Hematopoietic multipotent progenitor cell treated with erythropoietin and hydrocortisone succinate and interleukin-3 and kit ligand, for 6 days (in vitro differentiated cells): ENCODE results near the gene PRUNE1.

Source experiments
- DNase-seq: peaks from one replicate; pipeline ENCODE4 v3.0.0-alpha.2; 2015

Gene PRUNE1

DNA sequence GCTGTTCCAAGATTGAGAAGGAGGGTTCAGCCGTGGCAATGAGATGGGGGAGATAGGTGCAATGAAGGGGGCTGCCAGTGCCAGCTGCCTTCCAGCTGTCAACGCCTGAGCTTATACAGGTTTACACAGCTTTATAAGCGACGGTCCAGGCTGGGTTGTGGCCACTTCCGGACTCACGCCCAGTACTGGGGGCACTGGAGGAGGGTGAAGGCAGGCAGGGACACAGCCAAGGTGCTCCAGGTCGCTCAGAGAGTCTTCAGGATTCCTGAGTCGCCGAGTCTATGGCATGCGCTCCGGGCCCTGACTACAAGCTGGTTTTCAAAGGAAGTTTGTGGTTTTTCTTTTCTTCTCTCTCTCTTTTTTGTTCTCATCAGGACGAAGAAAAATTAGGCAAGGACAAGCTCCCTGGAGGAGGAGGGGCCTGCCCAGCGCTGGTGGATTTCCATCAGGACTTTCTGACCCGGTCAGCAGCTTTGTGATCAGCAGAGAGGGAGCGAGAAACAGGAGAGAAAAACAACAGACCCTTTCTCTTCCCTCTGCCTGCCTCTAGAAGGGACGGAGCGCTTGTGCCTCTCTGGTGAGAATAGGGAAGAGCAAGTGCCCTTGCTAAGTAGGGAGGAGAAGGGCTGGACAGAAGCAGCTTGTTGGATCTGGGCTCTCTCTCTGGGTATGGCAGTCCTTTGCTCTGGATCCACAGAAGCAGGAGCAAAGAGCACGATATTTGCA, 1.8 kb upstream of the PRUNE1 start, which contains the start of gene MINDY1:
MINDY1 (minus strand) TSS at position 576 of the 726 bp plus-strand sequence. CDS start 4,285 bp downstream, outside the sequence.
- DNase-seq: peak; percentile 93

DNA sequence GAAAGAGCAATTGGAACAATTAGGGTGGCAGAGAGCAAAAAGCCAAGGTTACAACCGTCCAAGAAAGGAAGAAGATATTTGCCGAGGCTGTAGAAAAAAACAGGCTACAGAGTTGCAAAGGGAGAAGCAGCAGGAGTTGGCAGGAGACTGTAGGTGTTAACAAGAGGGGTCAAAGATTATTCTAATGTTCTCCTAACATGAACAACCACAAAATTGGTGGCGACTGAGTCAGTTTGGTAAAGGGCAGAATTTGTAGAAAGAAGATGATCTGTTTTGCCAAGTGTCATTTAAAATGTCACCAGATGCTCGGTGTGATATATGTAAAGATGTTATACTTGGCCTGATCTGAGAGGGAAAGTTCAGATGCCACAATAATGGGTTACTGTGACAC, 401 bp upstream of the PRUNE1 start:
- no peak for DNase-seq

DNA sequence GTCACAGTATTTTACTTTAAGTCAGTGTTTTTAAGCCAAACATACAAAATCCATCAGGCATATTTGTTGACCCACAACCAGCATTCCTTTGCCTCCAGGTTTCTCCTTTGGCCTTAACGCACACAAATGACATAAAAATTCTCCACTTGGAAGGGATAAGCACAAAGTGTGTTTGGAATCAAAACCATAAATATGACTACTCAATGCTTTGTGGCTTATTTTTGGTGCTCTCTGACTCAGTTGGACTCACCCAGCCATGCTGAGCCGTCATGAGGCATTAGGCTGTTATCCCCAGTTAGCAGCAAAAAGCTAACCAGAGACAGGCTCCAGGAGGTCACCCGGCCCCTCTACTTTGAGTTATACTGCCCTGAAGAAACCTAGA, 948 bp downstream of the PRUNE1 start:
- no peak for DNase-seq

DNA sequence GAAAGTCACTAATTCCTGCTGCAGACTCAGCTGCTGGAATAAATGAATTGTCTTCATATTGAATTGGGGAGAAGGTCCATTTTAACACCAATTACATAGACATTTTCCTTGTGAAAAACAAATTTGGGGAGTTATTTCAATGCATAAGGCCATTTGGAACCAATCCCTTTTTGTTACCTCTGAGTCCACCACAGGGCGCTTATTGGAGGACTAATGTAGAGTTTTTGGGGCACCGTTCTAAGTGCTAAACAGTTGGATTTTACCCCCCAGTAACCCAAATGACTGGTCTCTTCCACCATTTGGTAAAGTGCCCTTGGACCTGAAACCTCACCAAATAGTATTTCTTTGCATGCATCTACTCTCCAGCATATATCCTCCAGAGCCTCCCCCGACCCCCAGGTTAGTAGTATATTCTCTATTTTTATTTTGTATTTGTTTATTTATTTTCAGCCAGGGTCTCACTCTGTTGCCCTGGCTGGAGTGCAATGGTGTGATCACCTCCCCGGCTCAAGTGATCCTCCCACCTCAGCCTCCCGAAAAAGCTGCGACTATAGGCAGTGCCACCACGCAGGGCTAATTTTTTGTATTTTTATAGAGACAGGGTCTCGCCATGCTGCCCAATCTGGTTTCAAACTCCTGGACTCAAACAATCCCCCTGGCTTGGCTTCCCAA, 1.6 kb downstream of the PRUNE1 start:
- no peak for DNase-seq

DNA sequence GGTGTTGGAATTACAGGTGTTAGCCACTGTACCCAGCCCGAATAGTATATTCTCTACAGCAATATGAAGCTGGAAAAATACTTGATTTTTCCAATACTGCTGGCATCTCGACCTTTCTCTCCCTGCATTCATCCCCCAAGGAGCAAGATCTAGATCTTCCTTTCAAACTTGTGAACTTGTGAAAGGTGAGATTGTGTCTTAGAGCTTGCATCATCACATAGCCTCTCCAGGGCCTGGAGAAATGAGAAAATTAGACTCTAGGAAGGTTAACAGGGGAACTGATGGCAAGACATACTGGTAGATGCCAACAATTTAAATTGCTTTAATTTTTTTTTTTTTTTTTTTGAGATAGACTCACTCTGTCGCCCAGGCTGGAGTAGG, 2.1 kb downstream of the PRUNE1 start:
- no peak for DNase-seq

DNA sequence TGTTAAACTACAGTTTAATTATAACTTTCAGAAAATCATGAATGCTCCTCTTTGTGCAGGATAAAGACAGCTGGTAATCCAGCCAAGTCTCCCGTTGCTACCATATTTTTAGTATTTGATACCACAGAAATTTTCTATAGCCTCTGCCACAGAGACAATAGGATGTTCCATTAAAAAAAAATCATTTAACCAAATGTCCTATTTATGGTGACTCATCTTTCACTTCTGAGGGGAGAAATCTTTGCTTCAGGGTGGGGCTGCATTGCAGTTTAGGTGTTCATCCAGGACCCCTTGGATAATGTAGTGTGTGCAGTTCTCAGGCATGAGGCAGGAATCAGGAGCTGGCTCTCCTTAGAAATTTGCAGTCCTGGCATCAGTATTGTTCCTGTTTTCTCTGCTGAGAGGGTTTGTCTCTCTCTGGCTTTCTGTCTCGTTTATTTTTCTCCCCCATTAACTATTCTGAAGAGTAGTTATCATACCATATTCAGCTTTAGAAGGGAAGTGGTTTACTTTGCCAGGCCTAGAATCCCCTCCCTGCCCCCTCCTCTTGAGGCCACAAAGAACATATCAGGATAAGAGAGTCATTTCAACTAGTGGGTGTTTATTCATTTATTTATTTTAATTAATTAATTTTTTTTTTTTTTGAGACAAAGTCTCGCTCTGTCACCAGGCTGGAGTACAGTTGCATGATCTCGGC, 3.1 kb downstream of the PRUNE1 start:
- peak; percentile 62 for DNase-seq

DNA sequence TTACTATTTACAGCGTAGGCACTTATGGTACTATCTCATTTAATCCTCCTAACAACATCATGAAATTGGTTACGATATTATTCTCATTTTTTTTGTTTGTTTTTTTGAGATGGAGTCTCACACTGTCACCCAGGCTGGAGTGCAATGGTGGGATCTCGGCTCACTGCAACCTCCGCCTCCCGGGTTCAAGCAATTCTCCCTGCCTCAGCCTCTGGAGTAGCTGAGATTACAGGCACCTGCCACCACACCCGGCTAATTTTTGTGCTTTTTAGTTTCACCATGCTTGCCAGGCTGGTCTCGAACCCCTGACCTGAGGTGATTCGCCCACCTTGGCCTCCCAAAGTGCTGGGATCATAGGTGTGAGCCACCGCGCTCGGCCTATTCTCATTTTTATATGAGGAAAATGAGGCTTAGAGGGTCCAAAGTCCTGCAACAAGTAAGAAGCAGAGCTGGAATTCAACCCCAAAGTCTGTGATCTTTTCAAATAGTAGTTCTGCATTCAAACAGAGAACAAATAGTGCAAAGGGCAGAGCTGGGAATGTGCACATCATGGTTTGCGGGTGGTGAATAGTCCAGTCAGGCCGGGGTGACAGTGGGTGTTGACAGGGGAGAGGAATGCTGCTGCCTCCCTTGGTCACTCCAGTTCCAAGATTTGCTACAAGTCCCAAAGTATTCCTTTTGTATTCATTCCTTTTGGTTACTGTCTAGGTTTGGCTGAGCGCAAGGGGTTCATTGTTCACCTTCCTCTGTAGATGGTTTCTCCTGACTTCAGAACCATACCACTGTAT, 4.6 kb downstream of the PRUNE1 start:
- DNase-seq: no peak

DNA sequence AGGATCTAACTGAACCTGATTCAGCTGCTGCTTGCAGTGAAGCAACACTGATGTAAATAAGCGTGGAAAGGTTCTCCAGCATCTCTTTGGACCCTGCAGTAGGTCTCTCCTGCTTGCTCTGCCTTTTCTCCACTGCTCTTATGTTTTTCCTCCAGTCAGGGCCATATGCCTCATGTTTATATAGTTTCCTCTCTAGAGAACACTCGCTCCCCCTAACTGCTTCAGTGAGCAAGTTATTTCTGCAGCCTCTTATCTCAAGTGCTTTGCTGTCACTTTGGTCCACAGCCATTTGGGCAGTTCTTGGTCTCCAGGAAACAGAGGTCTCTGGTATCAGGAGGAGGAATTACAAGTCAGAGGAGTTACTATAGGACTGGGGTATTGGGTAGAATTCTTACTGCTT, 5.3 kb downstream of the PRUNE1 start:
- DNase-seq: peak; percentile 91

DNA sequence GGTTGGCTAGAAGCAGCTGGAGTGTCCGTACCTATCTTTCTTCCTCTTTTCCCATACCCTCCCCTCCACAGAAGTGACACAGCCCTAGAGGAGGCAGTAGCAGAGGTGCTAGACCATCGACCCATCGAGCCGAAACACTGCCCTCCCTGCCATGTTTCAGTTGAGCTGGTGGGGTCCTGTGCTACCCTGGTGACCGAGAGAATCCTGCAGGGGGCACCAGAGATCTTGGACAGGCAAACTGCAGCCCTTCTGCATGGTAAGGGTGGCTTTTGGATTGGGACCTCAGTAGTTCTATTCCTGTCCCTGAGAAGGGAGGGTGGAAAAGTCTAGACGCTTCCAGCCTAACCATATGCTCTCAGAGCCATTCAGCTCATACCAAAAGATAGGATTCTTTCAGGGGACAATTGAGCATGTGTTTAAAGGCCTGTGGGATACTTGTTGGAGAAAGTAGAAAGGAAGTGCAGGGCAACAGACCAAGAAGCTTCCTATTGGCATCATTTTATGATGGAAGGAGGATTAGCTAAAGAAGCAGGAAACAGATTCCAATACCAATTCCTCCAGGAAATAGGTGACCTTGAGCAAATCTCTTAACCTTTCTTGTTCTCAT, 16.4 kb downstream of the PRUNE1 start:
- DNase-seq: peak; percentile 91

DNA sequence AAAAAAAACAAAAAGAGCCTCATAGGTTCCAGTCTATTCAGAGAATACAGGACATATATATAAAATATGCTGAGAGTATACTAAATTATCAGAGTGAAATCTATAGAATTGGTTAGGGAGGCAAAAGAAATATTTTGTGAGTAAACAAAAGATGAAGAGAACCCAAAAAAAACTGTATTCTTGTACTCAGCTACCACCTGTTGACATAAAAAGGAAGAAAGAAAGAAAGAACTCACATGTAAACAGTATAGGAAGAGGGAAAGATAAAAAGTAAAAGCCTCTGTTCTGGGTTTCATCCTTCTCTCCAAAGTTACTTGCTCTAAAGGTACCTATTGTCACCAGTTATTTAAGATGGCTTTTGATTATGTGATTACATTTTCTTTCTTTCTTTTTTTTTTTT, 18.2 kb downstream of the PRUNE1 start:
- DNase-seq: no peak

DNA sequence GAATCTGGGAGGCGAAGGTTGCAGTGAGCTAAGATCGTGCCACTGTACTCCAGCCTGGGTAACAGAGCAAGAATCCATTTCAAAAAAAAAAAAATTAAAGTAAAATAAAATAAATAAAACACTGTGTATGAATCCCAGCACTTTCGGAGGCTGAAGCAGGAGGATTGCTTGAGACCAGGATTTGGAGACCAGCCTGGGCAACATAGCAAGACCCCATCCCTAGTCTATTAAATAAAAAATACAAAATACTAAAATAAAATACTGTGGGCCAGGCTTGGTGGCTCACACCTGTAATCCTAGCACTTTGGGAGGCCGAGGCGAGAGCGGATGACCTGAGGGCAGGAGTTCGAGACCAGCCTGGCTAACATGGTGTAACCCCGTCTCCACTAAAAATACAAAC, 23.9 kb downstream of the PRUNE1 start:
- DNase-seq: no peak

DNA sequence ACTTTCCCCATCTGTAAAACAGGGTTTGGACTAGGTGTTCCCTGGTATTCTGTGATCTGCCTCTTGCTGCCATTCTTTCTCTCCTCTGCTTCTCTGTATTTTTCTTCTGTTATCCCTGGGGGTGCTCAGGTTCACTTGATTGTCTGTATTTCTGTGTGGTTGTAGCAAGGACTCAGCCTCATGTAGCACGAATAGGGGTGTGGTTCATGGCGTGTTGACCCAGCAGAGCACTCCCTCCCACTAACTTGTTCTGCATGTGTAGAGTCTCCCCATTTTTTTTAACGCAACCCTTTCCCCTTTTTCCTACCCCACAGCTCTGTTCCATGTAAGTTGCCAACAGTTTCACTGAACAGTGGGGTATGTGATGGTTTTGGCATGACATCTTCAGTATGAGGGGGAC, 26.9 kb downstream of the PRUNE1 start:
- DNase-seq: no peak

DNA sequence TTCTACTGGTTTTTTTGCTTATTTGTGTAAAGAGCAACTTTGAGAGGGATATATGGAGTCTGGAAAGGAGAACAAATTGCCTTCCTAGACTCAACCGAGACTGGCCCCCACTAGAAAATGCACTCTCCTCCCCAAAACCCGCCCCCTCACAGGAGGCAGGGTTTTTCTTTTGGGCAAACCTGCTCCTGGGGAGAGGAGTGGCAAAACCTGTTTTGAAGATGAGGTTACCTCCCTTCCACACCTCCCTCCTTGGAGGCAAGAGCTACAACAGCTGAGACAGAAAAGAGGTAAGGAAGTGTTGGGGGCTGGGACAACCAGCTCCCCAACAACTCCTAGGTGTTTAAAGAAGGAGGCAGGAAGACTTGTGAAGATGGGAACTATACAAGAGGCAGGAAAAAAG, 28.1 kb downstream of the PRUNE1 start, which contains the start of gene BNIPL:
BNIPL (plus strand) TSS at position 231 of the 400 bp plus-strand sequence; CDS start at position 371, 140 bp downstream.
- no peak for DNase-seq

DNA sequence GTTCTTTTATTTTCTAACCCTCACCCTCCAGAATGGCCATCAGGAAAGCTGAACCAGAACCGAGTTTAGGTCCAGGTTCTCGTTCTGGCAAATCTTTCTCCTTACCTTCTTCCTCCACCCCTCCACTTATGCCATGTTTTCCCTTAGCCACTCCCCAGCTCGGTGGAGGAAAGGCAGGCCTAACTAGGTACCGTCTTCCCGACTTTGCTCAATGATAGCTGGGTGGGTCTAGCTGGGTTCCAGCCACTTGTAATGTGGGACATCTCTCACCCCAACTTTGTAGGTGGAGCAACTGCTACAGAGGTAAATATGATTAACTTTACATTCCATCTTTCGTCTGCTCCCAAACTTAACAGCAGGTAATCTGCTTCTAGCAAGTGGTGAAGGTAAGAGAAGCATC, 28.8 kb downstream of the PRUNE1 start:
- no peak for DNase-seq

DNA sequence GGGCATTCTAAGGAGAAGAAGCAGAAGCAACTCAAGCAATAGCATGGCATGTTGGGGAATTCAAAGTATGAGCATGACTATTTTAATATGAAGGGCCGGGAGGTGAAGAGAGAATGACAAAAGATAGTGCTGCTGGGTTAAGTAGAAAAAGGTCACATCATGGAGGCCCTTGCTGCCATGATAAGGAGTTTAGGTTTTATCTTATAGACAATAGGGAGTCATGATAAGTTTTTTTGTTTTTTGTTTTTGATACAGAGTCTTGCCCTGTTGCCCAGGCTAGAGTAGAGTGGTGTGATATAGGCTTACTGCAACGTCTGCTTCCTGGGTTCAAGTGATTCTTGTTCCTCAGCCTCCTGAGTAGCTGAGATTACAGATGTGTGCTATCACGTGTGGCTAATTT, 31.3 kb downstream of the PRUNE1 start:
- DNase-seq: peak; percentile 52

DNA sequence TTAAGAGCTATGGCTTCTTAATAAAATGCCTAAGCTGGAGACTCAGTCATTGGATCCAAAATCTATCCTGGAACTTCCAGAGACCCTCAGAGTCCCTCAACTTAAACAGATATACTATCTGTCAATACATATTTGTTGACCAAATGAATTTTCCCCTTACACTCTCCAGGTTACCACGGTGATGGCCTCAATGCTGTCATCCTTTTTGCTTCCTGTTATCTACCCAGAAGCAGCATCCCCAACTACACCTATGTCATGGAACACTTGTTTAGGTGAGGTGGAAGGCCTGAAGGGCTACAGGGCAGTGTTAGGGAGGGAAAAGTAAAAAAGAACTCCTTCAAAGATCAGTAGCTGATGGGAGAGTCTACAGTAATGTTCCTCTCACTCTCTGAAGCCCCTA, 34.9 kb downstream of the PRUNE1 start:
- DNase-seq: no peak

DNA sequence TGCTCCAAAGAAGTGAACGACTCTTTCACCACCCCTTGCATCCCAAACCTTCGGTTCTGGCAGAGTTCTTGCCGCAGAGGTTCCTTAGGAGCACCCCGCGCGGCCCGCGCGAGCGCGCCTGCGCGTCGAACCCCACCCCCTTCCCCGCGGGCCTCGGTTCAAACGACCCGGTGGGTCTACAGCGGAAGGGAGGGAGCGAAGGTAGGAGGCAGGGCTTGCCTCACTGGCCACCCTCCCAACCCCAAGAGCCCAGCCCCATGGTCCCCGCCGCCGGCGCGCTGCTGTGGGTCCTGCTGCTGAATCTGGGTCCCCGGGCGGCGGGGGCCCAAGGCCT, 39.3 kb downstream of the PRUNE1 start, which contains the start of gene C1orf56:
C1orf56 (plus strand) TSS at position 161 of the 334 bp plus-strand sequence; CDS start at position 258, 97 bp downstream.
- DNase-seq: peak; percentile 70

DNA sequence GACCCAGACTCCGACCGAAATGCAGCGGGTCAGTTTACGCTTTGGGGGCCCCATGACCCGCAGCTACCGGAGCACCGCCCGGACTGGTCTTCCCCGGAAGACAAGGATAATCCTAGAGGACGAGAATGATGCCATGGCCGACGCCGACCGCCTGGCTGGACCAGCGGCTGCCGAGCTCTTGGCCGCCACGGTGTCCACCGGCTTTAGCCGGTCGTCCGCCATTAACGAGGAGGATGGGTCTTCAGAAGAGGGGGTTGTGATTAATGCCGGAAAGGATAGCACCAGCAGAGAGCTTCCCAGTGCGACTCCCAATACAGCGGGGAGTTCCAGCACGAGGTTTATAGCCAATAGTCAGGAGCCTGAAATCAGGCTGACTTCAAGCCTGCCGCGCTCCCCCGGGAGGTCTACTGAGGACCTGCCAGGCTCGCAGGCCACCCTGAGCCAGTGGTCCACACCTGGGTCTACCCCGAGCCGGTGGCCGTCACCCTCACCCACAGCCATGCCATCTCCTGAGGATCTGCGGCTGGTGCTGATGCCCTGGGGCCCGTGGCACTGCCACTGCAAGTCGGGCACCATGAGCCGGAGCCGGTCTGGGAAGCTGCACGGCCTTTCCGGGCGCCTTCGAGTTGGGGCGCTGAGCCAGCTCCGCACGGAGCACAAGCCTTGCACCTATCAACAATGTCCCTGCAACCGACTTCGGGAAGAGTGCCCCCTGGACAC, 39.8 kb downstream of the PRUNE1 start:
- peak; percentile 90 for DNase-seq

DNA sequence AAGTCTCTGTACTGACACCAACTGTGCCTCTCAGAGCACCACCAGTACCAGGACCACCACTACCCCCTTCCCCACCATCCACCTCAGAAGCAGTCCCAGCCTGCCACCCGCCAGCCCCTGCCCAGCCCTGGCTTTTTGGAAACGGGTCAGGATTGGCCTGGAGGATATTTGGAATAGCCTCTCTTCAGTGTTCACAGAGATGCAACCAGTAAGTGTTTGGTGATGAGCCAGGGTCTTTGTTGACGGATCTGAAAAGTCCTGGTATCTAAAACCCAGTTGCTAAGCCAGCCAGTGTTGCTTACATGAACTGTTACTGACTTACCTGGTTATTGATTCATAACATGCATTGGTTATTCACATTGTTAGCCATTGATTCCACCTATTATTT, 40.4 kb downstream of the PRUNE1 start:
- no peak for DNase-seq

DNA sequence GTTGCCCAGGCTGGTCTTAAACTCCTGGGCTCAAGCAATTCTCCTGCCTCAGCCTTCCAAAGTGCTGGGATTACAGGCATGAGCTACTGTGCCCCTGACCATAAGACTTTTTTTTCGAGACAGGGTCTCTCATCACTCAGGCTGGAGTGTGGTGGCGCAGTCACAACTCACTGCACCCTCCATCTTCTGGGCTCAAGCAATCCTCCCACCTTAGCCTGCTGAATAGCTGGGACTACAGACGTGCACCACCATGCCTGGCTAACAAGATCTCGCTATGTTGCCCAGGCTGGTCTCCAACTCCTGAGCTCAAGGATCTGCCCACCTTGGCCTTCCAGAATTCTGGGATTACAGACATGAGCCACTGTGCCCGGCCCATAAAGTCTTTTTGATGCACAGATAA, 41.2 kb downstream of the PRUNE1 start:
- DNase-seq: no peak

DNA sequence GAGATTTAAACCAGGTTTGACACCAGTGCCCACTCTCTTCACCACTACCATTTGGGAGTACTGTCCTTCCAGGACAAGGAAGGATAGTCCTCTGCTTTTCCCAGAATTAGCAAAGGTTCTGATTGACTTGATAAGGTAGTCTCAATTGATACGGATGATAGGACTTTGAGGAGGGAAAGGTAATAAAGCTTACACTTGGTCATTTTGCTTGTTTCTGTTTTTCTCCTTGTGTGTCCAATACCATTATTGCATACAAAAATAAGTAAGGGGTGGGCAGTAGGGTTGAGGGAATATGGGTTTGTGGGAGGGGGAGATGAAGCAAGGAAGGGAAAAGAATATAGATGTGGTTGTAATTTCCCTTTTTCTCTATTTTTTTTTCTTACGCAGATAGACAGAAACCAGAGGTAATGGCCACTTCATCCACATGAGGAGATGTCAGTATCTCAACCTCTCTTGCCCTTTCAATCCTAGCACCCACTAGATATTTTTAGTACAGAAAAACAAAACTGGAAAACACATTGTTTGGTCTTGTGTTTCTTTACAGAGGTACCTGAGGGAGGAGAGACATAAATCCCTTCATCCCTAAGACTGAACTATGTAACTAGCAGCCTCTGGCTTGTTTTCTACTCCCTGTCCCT, 41.9 kb downstream of the PRUNE1 start:
- DNase-seq: no peak
